Thymus (tissue), 11 donors: ENCODE results near the gene TDRD10. TPM values are rescaled to one million over a fixed set of nuclear protein-coding genes. Genes with fewer than 3 reads are reported as not detected.
"Not testable (repeated sequence)": the region's sequence is repeated elsewhere in the genome, so short reads cannot be mapped to it uniquely, and the experiment has no call there.

Experiments used
- DNase-seq, 9 donors: peaks; one replicate each; pipeline ENCODE4 v3.0.0-alpha.2; 2013; ENCODE audit warnings: low spot score in 9 of 9, low read depth in 6 of 9, missing footprints in 1 of 9
- H3K27ac ChIP-seq, 2 donors: one replicate each; pipeline ENCODE4 v1.5.1; 2013; ENCODE audit warnings: control low read depth in 1 of 2, low read depth in 1 of 2, low read length in 1 of 2, mild to moderate bottlenecking in 1 of 2, moderate library complexity in 1 of 2
- H3K27me3 ChIP-seq, 2 donors: one replicate each; pipeline ENCODE4 v1.5.1; 2013; ENCODE audit warnings: low read length in 1 of 2; ENCODE audit not compliant: control insufficient read depth in 2 of 2, insufficient read depth in 1 of 2
- H3K36me3 ChIP-seq, 2 donors: one replicate each; pipeline ENCODE4 v1.5.1; 2013; ENCODE audit warnings: low read length in 1 of 2, mild to moderate bottlenecking in 1 of 2, moderate library complexity in 1 of 2; ENCODE audit not compliant: control insufficient read depth in 2 of 2, insufficient read depth in 2 of 2
- H3K4me1 ChIP-seq, 2 donors: one replicate each; pipeline ENCODE4 v1.5.1; 2013; ENCODE audit warnings: low read length in 2 of 2; ENCODE audit not compliant: control insufficient read depth in 2 of 2, insufficient read depth in 2 of 2
- H3K4me3 ChIP-seq, 2 donors: one replicate each; pipeline ENCODE4 v1.5.1; 2013; ENCODE audit warnings: low read length in 2 of 2, control low read depth in 1 of 2, mild to moderate bottlenecking in 1 of 2
- H3K9me3 ChIP-seq, 2 donors: one replicate each; pipeline ENCODE4 v1.5.1; 2013; ENCODE audit warnings: low read length in 1 of 2, mild to moderate bottlenecking in 1 of 2; ENCODE audit not compliant: control insufficient read depth in 2 of 2, insufficient read depth in 1 of 2
- WGBS: extraction: QIAGEN DNeasy Blood & Tissue Kit; methylation state at CpG from one replicate; pipeline ENCODE4 v1.1.7; 2013; 5-methylcytosine and 5-hydroxymethylcytosine counted together
- polyA plus RNA-seq: library from polyadenylated mRNA; stranded (reverse); fragments of 200-250 nt; gene quantifications from one replicate; pipeline ENCODE4 v1.2.3, GENCODE V29; 2013
- total RNA-seq: library from RNA; stranded (reverse); fragments of 120-200 nt; gene quantifications from one replicate; pipeline ENCODE4 v1.2.4, GENCODE V29; 2013
- donor health status: healthy.

TDRD10 gene
- total and polyA plus RNA-seq, 2 donors, result 0.47 to 12.2 TPM

DNA sequence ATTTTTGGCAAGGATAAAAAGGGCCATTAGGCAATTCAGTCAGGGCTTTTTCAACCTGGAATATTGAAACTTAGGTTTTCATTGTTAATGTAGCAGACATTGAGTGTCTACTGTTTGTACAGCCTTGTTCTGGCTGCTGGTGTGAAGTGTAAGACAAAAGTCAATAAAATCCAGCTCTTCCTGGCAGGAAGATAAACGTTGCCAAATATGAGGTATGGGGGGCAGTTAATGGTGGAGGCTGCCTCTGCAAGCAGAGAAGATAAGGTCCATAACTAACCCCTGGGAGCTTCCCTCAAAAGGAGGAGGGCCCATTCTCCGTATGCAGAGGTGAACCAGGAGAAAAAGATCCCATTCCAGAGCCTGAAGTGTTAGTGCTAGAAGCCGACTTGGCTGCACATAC is 19.7 kb downstream of the TDRD10 start:
- WGBS, result 88% methylated on average over 3 of the region's 3 CpGs
- no peaks in the 10 kb centered on the region for H3K36me3 ChIP-seq

GRCh38 chr1:154524881-154525280 is 22.9 kb downstream of the TDRD10 start:
- no peaks in the 10 kb centered on the region for H3K27me3 ChIP-seq
- no peak overlapping the region for H3K4me3 ChIP-seq
- H3K9me3 ChIP-seq, result no peaks in the 10 kb centered on the region
- peaks cover 0 to 1% of the 10 kb centered on the region in 2 donors for H3K4me1 ChIP-seq
- no peak for DNase-seq
- no peak overlapping the region for H3K27ac ChIP-seq
- no peaks in the 10 kb centered on the region for H3K36me3 ChIP-seq

More for the DNA sequence above, 19.7 kb downstream of the TDRD10 start:
- peaks cover 0 to 2% of the 10 kb centered on the region in 2 donors for H3K4me1 ChIP-seq
- H3K27ac ChIP-seq, result no peak overlapping the region
- no peak overlapping the region for H3K4me3 ChIP-seq
- no peaks in the 10 kb centered on the region for H3K9me3 ChIP-seq
- H3K27me3 ChIP-seq, result peaks cover 0 to 3% of the 10 kb centered on the region in 2 donors
- no peak for DNase-seq

- H3K36me3 ChIP-seq, result no peaks in the 10 kb centered on the region
- no peaks in the 10 kb centered on the region for H3K4me1 ChIP-seq
- H3K4me3 ChIP-seq, result no peak overlapping the region
- 89% methylated on average over 6 of the region's 6 CpGs for WGBS
- H3K27ac ChIP-seq, result no peak overlapping the region
- DNase-seq, result no peak
- H3K9me3 ChIP-seq, result no peaks in the 10 kb centered on the region
- H3K27me3 ChIP-seq, result no peaks in the 10 kb centered on the region
Measured at GRCh38 chr1:154527192-154527591, 25.2 kb downstream of the TDRD10 start.

- Histone ChIP-seq H3K4me1 (no peaks in the 10 kb centered on the region), H3K4me3 (no peak overlapping the region), H3K27ac (no peak overlapping the region), H3K9me3 (no peaks in the 10 kb centered on the region), H3K27me3 (no peaks in the 10 kb centered on the region), H3K36me3 (no peaks in the 10 kb centered on the region)
- no peak for DNase-seq
- WGBS, result 98% methylated on average over 6 of the region's 6 CpGs
Measured at GRCh38 chr1:154529308-154529707, 27.3 kb downstream of the TDRD10 start.

DNA sequence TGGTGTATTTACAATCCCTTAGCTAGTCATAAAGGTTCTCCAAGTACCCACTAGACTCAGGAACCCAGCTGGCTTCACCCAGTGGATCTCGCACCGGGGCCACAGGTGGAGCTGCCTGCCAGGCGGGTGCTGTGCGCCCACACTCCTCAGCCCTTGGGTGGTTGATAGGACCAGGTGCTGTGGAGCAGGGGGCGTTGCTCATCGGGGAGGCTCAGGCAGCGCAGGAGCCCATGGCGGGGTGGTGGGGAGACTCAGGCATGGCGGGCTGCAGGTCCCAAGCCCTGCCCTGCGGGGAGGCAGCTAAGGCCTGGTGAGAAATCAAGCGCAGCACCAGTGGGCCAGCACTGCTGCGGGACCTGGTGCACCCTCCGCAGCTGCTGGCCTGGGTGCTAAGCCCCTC is 29.9 kb downstream of the TDRD10 start:
- H3K9me3 ChIP-seq, H3K27me3 ChIP-seq, H3K36me3 ChIP-seq, DNase-seq, H3K4me1 ChIP-seq, H3K27ac ChIP-seq, H3K4me3 ChIP-seq: not testable (repeated sequence)
- WGBS, result 98% methylated on average over 13 of the region's 13 CpGs

GRCh38 chr1:154533952-154534844 is 32.2 kb downstream of the TDRD10 start:
- no peaks in the 10 kb centered on the region for H3K4me1 ChIP-seq
- no peak overlapping the region for H3K27ac ChIP-seq
- no peak overlapping the region for H3K4me3 ChIP-seq
- H3K9me3 ChIP-seq, result no peaks in the 10 kb centered on the region
- WGBS, result 89% methylated on average over 11 of the region's 11 CpGs
- DNase-seq, result no peak
- H3K36me3 ChIP-seq, result no peaks in the 10 kb centered on the region
- peaks cover 0 to 2% of the 10 kb centered on the region in 2 donors for H3K27me3 ChIP-seq

- Histone ChIP-seq H3K27ac (no peak overlapping the region), H3K36me3 (no peaks in the 10 kb centered on the region), H3K4me3 (no peak overlapping the region), H3K4me1 (no peaks in the 10 kb centered on the region), H3K27me3 (peaks cover 0 to 7% of the 10 kb centered on the region in 2 donors), H3K9me3 (no peaks in the 10 kb centered on the region)
- 95% methylated on average over 7 of the region's 7 CpGs for WGBS
- DNase-seq, result no peak
Measured at GRCh38 chr1:154536570-154536969, 34.6 kb downstream of the TDRD10 start.

GRCh38 chr1:154539486-154540483 is 37.8 kb downstream of the TDRD10 start:
- 96% methylated on average over 9 of the region's 9 CpGs for WGBS
- peaks cover 0 to 10% of the 10 kb centered on the region in 2 donors for H3K27me3 ChIP-seq
- no peak for DNase-seq
- no peaks in the 10 kb centered on the region for H3K9me3 ChIP-seq
- H3K36me3 ChIP-seq, result no peaks in the 10 kb centered on the region
- H3K27ac ChIP-seq, result no peak overlapping the region
- H3K4me3 ChIP-seq, result no peak overlapping the region
- H3K4me1 ChIP-seq, result no peaks in the 10 kb centered on the region

DNA sequence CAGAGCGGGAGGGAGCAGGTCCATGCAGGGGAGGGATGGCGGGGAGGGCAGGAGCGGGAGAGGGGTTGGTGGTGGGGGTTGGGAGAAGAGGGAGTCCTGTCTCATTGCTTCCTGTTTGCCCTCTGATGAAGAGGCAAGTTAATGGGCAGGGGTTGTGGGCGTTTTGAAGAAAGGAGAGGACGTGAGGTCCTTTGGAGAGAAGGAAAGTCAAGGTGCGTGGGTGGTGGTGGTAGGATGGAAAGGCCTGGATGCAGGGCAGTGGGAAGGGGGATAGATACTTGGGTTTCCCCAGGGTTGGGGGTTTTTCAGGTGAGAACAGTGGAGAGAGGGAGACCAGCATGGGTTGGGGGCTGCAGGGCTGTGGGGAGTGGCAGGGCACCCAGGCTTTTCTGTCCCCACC is 39.2 kb downstream of the TDRD10 start:
- Histone ChIP-seq H3K27ac (no peak overlapping the region), H3K4me3 (no peak overlapping the region), H3K27me3 (peaks cover 0 to 10% of the 10 kb centered on the region in 2 donors), H3K9me3 (no peaks in the 10 kb centered on the region), H3K4me1 (no peaks in the 10 kb centered on the region), H3K36me3 (no peaks in the 10 kb centered on the region)
- 90% methylated on average over 6 of the region's 6 CpGs for WGBS
- DNase-seq, result no peak
